HepG2 (cell line): Measurements from ENCODE around the gene KIRREL3. TPM values are rescaled to one million over a fixed set of nuclear protein-coding genes. Genes with fewer than 3 reads are reported as not detected.

Experiments used
- GATA4 ChIP-seq: sonication (generic); IDR thresholded peaks from 2 replicates; pipeline ENCODE4 v1.6.1; 2016; ENCODE audit warnings: antibody characterized with exemption, low read depth, borderline replicate concordance
- MXI1 ChIP-seq: IDR thresholded peaks from 3 replicates; pipeline ENCODE4 v1.6.1; 2012; ENCODE audit warnings: low read depth, low read length, inconsistent platforms, borderline replicate concordance
- ZBTB34 ChIP-seq: sonication (generic); formaldehyde crosslinking; IDR thresholded peaks from 2 replicates; pipeline ENCODE4 v1.8.0; 2022; ENCODE audit warnings: mild to moderate bottlenecking, missing genetic modification reagents
- ZBTB44 ChIP-seq: sonication (generic); formaldehyde crosslinking; IDR thresholded peaks from 2 replicates; pipeline ENCODE4 v1.4.0; 2020; ENCODE audit warnings: missing genetic modification reagents
- ZNF589 ChIP-seq: sonication (generic); formaldehyde crosslinking; conservative IDR thresholded peaks from 2 replicates; pipeline ENCODE4 v1.8.0; 2022; ENCODE audit warnings: mild to moderate bottlenecking, moderate library complexity, missing genetic modification reagents
- polyA plus RNA-seq, 8 experiments: library from polyadenylated mRNA; depleted of rRNA in 3 of 8; stranded (reverse) in 7 of 8; unstranded in 1 of 8; fragments of >200 nt; fragmentation: Illumina TruSeq in 4 of 8; extraction: Trizol in 4 of 8; gene quantifications; 2 replicates each; pipeline versions ENCODE4 v1.2.1 to v1.2.3, GENCODE V29; 2011 to 2016; ENCODE audit warnings: low read depth in 4 of 8, missing spikeins in 1 of 8, mixed read lengths in 1 of 8; ENCODE audit not compliant: insufficient read depth in 1 of 8
- total RNA-seq, 5 experiments: library from RNA; depleted of rRNA; stranded (reverse); fragments of >200 nt; fragmentation: Illumina TruSeq; extraction: Trizol; gene quantifications; 2 replicates each; pipeline ENCODE4 v1.2.3, GENCODE V29; 2016; ENCODE audit warnings: low read depth in 1 of 5
- TF ChIP-seq, protein P1 (sequence below): sonication (generic); formaldehyde crosslinking; IDR thresholded peaks from 2 replicates; pipeline ENCODE4 v1.5.1; 2020; ENCODE audit warnings: mild to moderate bottlenecking, missing genetic modification reagents
- TF ChIP-seq, protein P2 (sequence below): sonication (generic); formaldehyde crosslinking; IDR thresholded peaks from 2 replicates; pipeline ENCODE4 v1.4.0; 2020; ENCODE audit warnings: mild to moderate bottlenecking, missing genetic modification reagents
- TF ChIP-seq, protein P3 (sequence below): sonication (generic); formaldehyde crosslinking; IDR thresholded peaks from 2 replicates; pipeline ENCODE4 v1.4.0; 2020; ENCODE audit warnings: mild to moderate bottlenecking, missing genetic modification reagents

Gene KIRREL3
- total and polyA plus RNA-seq, 2 of the 13 experiments (the other 11 are each of a cell fraction or from before 2014, with no cell fraction given) = not detected

GRCh38 chr11:126548581-126549550 is 451.7 kb downstream of the KIRREL3 start (continued):
- TF ChIP-seq, protein P1, sequence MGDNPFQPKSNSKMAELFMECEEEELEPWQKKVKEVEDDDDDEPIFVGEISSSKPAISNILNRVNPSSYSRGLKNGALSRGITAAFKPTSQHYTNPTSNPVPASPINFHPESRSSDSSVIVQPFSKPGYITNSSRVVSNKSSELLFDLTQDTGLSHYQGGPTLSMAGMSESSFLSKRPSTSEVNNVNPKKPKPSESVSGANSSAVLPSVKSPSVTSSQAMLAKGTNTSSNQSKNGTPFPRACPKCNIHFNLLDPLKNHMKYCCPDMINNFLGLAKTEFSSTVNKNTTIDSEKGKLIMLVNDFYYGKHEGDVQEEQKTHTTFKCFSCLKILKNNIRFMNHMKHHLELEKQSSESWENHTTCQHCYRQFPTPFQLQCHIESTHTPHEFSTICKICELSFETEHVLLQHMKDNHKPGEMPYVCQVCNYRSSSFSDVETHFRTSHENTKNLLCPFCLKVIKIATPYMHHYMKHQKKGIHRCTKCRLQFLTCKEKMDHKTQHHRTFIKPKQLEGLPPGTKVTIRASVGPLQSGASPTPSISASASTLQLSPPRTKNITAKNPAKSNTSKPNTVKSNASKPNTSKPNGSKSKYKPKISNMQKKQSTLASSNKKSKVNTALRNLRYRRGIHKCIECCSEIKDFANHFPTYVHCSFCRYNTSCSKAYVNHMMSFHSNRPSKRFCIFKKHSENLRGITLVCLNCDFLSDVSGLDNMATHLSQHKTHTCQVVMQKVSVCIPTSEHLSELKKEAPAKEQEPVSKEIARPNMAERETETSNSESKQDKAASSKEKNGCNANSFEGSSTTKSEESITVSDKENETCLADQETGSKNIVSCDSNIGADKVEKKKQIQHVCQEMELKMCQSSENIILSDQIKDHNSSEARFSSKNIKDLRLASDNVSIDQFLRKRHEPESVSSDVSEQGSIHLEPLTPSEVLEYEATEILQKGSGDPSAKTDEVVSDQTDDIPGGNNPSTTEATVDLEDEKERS (CRISPR knock-in tag) = no peak
- TF ChIP-seq ZBTB34 (CRISPR knock-in tag) (no peak), GATA4 (no peak), ZNF589 (CRISPR knock-in tag) (no peak), MXI1 (no peak), ZBTB44 (CRISPR knock-in tag) (no peak)
- TF ChIP-seq, protein P2, sequence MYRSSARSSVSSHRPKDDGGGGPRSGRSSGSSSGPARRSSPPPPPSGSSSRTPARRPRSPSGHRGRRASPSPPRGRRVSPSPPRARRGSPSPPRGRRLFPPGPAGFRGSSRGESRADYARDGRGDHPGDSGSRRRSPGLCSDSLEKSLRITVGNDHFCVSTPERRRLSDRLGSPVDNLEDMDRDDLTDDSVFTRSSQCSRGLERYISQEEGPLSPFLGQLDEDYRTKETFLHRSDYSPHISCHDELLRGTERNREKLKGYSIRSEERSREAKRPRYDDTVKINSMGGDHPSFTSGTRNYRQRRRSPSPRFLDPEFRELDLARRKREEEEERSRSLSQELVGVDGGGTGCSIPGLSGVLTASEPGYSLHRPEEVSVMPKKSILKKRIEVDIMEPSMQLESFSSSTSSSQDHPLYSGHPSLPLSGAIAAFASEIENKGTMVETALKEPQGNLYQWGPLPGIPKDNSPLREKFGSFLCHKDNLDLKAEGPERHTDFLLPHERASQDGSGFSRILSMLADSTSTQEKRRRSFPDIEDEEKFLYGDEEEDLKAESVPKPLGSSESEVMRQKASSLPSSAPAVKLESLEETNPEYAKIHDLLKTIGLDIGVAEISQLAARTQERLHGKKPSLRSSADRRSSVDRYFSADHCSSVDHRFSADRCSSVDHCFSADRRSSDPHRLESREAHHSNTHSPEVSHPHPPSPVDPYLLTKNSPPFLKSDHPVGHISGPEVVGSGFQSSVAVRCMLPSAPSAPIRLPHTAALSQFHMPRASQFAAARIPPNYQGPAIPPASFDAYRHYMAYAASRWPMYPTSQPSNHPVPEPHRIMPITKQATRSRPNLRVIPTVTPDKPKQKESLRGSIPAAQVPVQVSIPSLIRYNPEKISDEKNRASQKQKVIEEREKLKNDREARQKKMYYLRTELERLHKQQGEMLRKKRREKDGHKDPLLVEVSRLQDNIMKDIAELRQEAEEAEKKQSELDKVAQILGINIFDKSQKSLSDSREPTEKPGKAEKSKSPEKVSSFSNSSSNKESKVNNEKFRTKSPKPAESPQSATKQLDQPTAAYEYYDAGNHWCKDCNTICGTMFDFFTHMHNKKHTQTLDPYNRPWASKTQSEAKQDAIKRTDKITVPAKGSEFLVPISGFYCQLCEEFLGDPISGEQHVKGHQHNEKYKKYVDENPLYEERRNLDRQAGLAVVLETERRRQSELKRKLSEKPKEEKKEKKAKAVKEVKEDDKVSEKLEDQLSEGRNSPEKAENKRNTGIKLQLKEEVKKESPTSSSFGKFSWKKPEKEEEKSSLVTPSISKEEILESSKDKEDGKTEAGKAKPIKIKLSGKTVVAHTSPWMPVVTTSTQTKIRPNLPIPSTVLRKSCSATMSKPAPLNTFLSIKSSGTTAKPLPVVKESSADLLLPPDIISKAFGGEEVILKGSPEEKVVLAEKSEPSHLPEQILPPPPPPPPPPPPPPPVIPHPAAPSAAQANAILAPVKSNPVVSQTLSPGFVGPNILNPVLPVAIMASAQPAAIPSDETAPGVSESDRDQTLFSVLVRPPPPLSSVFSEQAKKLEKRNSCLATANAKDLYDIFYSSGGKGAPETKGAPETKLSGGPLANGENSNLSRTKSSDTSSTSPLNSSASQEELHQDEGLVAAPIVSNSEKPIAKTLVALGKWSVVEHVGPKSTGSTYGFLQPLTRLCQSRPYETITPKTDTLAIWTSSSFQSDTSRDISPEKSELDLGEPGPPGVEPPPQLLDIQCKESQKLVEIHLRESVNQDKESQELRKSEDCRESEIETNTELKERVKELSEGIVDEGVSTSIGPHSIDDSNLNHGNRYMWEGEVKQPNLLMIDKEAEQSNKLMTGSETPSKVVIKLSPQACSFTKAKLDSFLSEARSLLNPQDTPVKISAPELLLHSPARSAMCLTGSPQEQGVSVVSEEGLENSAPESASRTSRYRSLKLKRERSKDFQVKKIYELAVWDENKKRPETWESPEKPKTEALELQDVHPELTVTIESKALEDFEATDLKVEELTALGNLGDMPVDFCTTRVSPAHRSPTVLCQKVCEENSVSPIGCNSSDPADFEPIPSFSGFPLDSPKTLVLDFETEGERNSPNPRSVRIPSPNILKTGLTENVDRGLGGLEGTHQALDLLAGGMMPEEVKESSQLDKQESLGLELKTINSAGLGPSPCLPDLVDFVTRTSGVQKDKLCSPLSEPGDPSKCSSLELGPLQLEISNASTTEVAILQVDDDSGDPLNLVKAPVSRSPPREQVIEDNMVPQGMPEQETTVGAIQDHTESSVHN (CRISPR knock-in tag) = no peak
- TF ChIP-seq, protein P3, sequence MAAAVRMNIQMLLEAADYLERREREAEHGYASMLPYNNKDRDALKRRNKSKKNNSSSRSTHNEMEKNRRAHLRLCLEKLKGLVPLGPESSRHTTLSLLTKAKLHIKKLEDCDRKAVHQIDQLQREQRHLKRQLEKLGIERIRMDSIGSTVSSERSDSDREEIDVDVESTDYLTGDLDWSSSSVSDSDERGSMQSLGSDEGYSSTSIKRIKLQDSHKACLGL (CRISPR knock-in tag) = no peak
